Activated naive CD4-positive, alpha-beta T cell treated with anti-CD3 and anti-CD28 coated beads, Interleukin-2, amount 10 ng/mL, durations not matched to agents 7 days and 5 days (primary cell): ENCODE data around the gene CCDC34.

Source experiments
- CTCF ChIA-PET: fragments of 350-600 bp; sonication (Branson Sonifier 250); formaldehyde crosslinking; loops from one replicate; lab custom pipeline; 2021; ENCODE audit warnings: antibody characterized with exemption; lab: Charles Lee
- DNase-seq: peaks from one replicate; pipeline ENCODE4 v3.0.0-alpha.2; 2020
- H3K27ac Mint-ChIP-seq: one replicate; pipeline ENCODE4 v1.8.0; 2021; ENCODE audit warnings: mild to moderate bottlenecking, moderate library complexity, mixed read lengths
- H3K27me3 Mint-ChIP-seq: one replicate; pipeline ENCODE4 v1.8.0; 2021; ENCODE audit warnings: mild to moderate bottlenecking, mixed read lengths
- H3K36me3 Mint-ChIP-seq: one replicate; pipeline ENCODE4 v1.8.0; 2021; ENCODE audit warnings: mixed read lengths
- H3K4me1 Mint-ChIP-seq: one replicate; pipeline ENCODE4 v1.8.0; 2021; ENCODE audit warnings: mixed read lengths
- H3K4me3 Mint-ChIP-seq: one replicate; pipeline ENCODE4 v1.8.0; 2021; ENCODE audit warnings: mild to moderate bottlenecking, moderate library complexity, mixed read lengths
- H3K9me3 Mint-ChIP-seq: one replicate; pipeline ENCODE4 v1.8.0; 2021; ENCODE audit warnings: mixed read lengths

The CCDC34 gene

GRCh38 chr11:27385245-27385644 lies 22.2 kb upstream of the CCDC34 start:
- Mint-ChIP-seq H3K9me3 (no peaks in the 10 kb centered on the region), H3K4me1 (peaks cover 4% of the 10 kb centered on the region), H3K27me3 (peaks cover 5% of the 10 kb centered on the region), H3K27ac (no peak overlapping the region), H3K36me3 (no peaks in the 10 kb centered on the region), H3K4me3 (no peak overlapping the region)
- CTCF ChIA-PET, result no interaction called here
- DNase-seq, result no peak

- no peak overlapping the region for H3K27ac Mint-ChIP-seq
- no peaks in the 10 kb centered on the region for H3K9me3 Mint-ChIP-seq
- H3K27me3 Mint-ChIP-seq, result peaks cover 5% of the 10 kb centered on the region
- CTCF ChIA-PET, result interaction anchor here (1.2 kb wide), 2 partner anchors 10 to 22 kb away, joined by 4 read pairs; no protein-coding TSS in a partner anchor
- no peak for DNase-seq
- H3K4me3 Mint-ChIP-seq, result no peak overlapping the region
- peaks cover 3% of the 10 kb centered on the region for H3K4me1 Mint-ChIP-seq
- H3K36me3 Mint-ChIP-seq, result no peaks in the 10 kb centered on the region
Measured at GRCh38 chr11:27384227-27384626, 21.2 kb upstream of the CCDC34 start.

DNA sequence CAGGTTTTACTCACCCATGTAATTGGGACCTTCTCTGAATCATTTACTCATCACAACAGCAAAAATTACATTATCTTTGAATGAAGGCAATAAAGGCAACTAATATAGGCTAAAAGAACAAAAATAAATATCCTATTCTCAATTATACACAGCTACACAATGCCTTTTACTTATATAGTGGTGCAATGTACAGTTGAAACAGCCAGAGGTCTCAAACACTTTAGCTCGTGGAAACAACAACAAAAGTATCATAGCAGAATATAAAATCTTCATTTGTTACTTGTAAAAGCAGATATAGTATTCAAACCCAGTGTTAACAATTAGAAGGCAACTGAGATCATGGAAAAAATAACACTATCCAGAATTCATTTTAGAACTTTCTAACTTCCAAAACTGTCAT lies 20.6 kb upstream of the CCDC34 start:
- CTCF ChIA-PET, result interaction anchor here (1.2 kb wide), 2 partner anchors 10 to 23 kb away, joined by 4 read pairs; no protein-coding TSS in a partner anchor
- no peak for DNase-seq
- H3K27ac Mint-ChIP-seq, result no peak overlapping the region
- peaks cover 5% of the 10 kb centered on the region for H3K27me3 Mint-ChIP-seq
- H3K36me3 Mint-ChIP-seq, result no peaks in the 10 kb centered on the region
- H3K9me3 Mint-ChIP-seq, result no peaks in the 10 kb centered on the region
- H3K4me3 Mint-ChIP-seq, result no peak overlapping the region
- H3K4me1 Mint-ChIP-seq, result no peaks in the 10 kb centered on the region

GRCh38 chr11:27381238-27381666 lies 18.2 kb upstream of the CCDC34 start:
- DNase-seq, result no peak
- Mint-ChIP-seq H3K36me3 (no peaks in the 10 kb centered on the region), H3K9me3 (no peaks in the 10 kb centered on the region), H3K27me3 (peaks cover under 1% of the 10 kb centered on the region), H3K4me1 (no peaks in the 10 kb centered on the region), H3K27ac (no peak overlapping the region), H3K4me3 (no peak overlapping the region)
- CTCF ChIA-PET, result no interaction called here

DNA sequence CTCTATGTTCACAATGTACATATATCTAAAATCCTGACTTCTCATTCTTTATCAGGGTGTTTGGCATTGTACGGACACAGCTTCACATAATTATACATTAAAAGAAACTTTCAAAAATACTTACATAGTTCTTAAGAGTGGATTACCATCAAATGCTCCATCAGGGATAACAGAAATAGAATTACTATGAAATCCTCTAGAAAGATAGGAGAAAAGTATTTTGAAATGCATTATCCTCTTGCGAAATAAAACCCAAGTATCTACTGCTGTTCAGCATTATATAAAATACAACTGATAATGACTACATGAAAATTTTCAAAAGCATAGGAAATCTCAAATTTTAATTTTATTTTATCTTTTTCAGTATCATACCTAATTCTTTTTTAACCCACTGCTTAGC lies 17.8 kb upstream of the CCDC34 start:
- no peaks in the 10 kb centered on the region for H3K4me1 Mint-ChIP-seq
- CTCF ChIA-PET, result no interaction called here
- H3K36me3 Mint-ChIP-seq, result no peaks in the 10 kb centered on the region
- no peaks in the 10 kb centered on the region for H3K9me3 Mint-ChIP-seq
- no peak for DNase-seq
- no peaks in the 10 kb centered on the region for H3K27me3 Mint-ChIP-seq
- H3K27ac Mint-ChIP-seq, result no peak overlapping the region
- H3K4me3 Mint-ChIP-seq, result no peak overlapping the region

DNA sequence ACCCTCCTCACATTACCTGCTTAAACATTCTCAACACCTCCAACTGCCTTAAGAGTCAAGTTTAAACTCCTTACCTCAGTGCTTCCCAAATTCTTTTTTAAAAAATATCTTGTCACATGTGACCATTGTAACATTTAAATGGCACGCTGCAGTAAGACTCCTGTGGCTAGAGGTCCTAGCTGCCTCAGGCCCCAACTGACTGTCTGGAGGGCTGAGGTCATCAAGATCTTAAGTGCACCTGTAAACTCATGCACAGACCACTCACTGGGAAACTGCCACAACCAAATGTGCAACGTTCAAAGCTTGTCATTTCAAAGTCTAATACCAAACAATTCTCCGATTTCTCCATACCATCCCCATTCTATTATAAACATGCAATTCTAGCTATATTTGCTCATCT lies 16.4 kb upstream of the CCDC34 start:
- Mint-ChIP-seq H3K27me3 (no peaks in the 10 kb centered on the region), H3K4me3 (no peak overlapping the region), H3K36me3 (no peaks in the 10 kb centered on the region), H3K9me3 (no peaks in the 10 kb centered on the region), H3K27ac (no peak overlapping the region), H3K4me1 (no peaks in the 10 kb centered on the region)
- no peak for DNase-seq
- CTCF ChIA-PET, result no interaction called here

DNA sequence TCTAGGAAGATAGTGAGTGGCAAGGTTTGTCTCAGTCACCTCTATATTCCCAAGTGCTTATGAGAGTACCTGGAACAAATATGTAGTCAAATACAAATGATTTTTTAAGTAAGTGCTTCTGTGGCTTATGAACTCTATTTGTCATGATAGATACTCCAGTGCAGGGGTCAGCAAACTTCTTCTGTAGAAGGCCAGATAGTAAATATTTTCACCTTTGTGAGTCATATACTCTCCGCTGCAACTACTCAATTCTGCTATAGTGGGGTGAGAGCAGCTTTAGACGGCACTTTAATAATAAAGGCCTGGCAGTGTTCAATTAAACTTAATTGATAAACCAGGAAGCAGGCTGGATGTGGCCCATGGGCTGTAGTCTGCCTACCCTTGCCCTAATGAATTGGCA lies 12.4 kb upstream of the CCDC34 start:
- Mint-ChIP-seq H3K4me3 (no peak overlapping the region), H3K4me1 (no peaks in the 10 kb centered on the region), H3K9me3 (no peaks in the 10 kb centered on the region), H3K27me3 (no peaks in the 10 kb centered on the region), H3K36me3 (no peaks in the 10 kb centered on the region), H3K27ac (no peak overlapping the region)
- CTCF ChIA-PET, result no interaction called here
- DNase-seq, result no peak

DNA sequence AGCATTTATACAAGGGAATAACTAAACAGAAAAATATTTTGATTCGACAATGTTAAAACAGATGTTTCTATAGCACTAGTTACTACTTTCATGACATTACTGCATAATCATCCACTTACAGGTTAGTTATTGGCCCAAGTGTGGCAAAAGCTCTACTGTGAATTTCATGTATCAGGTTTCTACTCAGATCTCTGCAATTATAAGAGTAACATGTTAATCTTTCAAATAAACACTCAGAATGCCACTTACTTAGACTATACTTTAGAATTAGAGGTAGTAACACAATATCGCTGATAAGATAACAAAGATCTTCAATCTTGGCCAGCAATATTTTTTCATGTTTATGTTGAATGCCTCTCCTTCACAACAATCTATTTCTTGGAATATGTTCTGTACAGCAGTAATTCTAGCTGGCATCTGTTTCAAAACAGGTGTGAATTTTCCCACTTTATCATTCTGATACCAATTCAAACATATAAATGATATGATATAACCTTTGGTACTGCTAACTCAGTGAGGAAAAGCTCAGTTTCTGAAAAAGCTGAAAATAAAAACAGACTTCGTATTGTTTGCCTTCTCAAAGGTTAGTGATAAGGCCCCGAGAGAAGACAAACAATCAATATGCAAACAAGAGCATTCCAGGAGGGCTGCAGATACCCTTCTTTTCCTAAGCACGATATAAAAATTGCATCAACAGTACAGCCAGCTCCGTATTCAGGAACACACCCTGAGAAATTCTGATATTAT lies 11.0 kb upstream of the CCDC34 start:
- Mint-ChIP-seq H3K9me3 (no peaks in the 10 kb centered on the region), H3K4me1 (no peaks in the 10 kb centered on the region), H3K27ac (no peak overlapping the region), H3K36me3 (no peaks in the 10 kb centered on the region), H3K4me3 (no peak overlapping the region), H3K27me3 (no peaks in the 10 kb centered on the region)
- no peak for DNase-seq
- CTCF ChIA-PET, result interaction anchor here (1.0 kb wide), 1 partner anchor 10 kb away, joined by 4 read pairs; no protein-coding TSS in a partner anchor

DNA sequence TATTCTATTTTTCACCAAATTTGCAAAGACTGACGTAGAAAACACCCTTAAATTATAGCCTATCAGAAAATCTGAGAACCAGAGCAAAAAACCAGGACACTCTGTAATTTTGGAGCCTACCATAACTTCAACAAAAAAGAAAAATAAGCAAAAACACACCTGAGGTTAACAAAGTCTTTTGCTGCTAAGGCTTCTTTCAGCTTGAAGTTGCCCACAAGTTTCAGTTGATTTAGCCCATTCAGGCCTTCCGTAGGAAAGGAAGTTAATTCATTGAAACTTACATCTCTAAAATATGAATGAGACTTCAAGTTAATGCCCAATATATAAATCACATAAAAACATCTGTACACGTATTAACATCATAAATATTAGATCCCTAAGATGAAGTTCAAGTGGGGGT lies 10.4 kb upstream of the CCDC34 start:
- H3K36me3 Mint-ChIP-seq, result no peaks in the 10 kb centered on the region
- H3K9me3 Mint-ChIP-seq, result no peaks in the 10 kb centered on the region
- no peak for DNase-seq
- CTCF ChIA-PET, result interaction anchor here (1.0 kb wide), 1 partner anchor 11 kb away, joined by 4 read pairs; no protein-coding TSS in a partner anchor
- H3K4me3 Mint-ChIP-seq, result no peak overlapping the region
- no peaks in the 10 kb centered on the region for H3K4me1 Mint-ChIP-seq
- H3K27ac Mint-ChIP-seq, result no peak overlapping the region
- H3K27me3 Mint-ChIP-seq, result no peaks in the 10 kb centered on the region

GRCh38 chr11:27372164-27372563 lies 9.1 kb upstream of the CCDC34 start:
- Mint-ChIP-seq H3K36me3 (no peaks in the 10 kb centered on the region), H3K27ac (no peak overlapping the region), H3K4me1 (no peaks in the 10 kb centered on the region), H3K27me3 (no peaks in the 10 kb centered on the region), H3K9me3 (no peaks in the 10 kb centered on the region), H3K4me3 (no peak overlapping the region)
- CTCF ChIA-PET, result no interaction called here
- DNase-seq, result no peak

DNA sequence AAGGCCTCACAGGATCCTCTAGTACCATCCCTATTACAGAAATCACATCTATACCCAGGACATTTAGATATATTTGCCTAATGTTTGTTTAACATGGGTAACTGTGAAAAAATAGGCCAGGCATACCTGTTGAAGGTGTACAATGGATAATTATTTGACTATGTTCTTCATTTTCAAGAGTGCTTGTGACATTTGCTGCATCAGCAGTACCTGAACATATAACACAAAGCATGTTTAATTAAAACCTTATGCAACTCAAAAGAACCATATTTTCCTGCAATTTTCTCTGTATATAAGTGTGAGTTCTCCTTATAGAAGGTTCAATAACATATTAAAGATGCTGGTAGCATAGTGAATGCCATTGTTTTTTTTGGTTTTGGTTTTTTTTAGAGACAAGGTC lies 8.5 kb upstream of the CCDC34 start:
- H3K4me3 Mint-ChIP-seq, result no peak overlapping the region
- H3K27me3 Mint-ChIP-seq, result no peaks in the 10 kb centered on the region
- no peaks in the 10 kb centered on the region for H3K36me3 Mint-ChIP-seq
- no peak for DNase-seq
- H3K9me3 Mint-ChIP-seq, result no peaks in the 10 kb centered on the region
- CTCF ChIA-PET, result no interaction called here
- H3K27ac Mint-ChIP-seq, result no peak overlapping the region
- no peaks in the 10 kb centered on the region for H3K4me1 Mint-ChIP-seq

- Mint-ChIP-seq H3K27ac (no peak overlapping the region), H3K9me3 (no peaks in the 10 kb centered on the region), H3K4me1 (no peaks in the 10 kb centered on the region), H3K27me3 (no peaks in the 10 kb centered on the region), H3K36me3 (no peaks in the 10 kb centered on the region), H3K4me3 (no peak overlapping the region)
- no peak for DNase-seq
- CTCF ChIA-PET, result no interaction called here
Measured at GRCh38 chr11:27370374-27370773, 7.4 kb upstream of the CCDC34 start.

GRCh38 chr11:27367881-27368280 lies 4.9 kb upstream of the CCDC34 start:
- Mint-ChIP-seq H3K36me3 (no peaks in the 10 kb centered on the region), H3K27me3 (no peaks in the 10 kb centered on the region), H3K4me3 (no peak overlapping the region), H3K4me1 (peaks cover 9% of the 10 kb centered on the region), H3K27ac (no peak overlapping the region), H3K9me3 (no peaks in the 10 kb centered on the region)
- CTCF ChIA-PET, result no interaction called here
- no peak for DNase-seq

DNA sequence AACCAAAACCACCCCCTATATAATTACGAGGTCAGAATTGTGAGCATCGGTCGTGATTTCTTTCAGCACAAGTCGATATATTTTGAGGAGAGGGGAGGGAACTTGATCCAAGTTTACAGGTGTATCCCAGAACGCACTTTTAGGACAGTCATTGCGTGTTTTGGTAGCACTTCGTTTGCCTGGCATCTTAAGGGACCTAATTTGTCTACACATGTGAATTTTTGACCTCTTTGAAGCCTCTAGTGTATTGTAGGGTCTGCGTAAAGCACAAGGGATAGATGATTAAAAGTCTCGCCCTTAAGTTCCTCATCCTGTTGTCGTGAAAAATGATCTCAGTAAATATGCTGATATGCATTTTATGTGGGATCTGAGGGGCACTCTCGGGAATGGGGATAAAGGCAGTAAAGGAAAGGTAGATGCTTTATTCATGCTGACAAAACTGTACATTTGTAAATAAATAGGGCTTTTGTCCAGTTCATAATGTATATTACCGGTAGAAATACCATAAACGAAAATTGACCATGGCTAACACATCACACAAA lies 632 bp upstream of the CCDC34 start:
- CTCF ChIA-PET, result interaction anchor here (0.8 to 2.3 kb wide), 2 partner anchors 12 to 122 kb away, joined by 3 to 5 read pairs; no protein-coding TSS in a partner anchor
- Mint-ChIP-seq H3K36me3 (no peaks in the 10 kb centered on the region), H3K4me1 (peaks cover 23% of the 10 kb centered on the region), H3K27me3 (no peaks in the 10 kb centered on the region), H3K9me3 (no peaks in the 10 kb centered on the region), H3K4me3 (peak overlapping the region; percentile 86), H3K27ac (peak overlapping the region; percentile 63)
- no peak for DNase-seq
